HG03442 (cell line): ENCODE data around the gene MED8.

Experiments
- ATAC-seq: cut with Tn5 transposase; IDR thresholded peaks from one replicate; pipeline ENCODE4 v1.9.1; 2021; ENCODE audit warnings: mild to moderate bottlenecking, moderate library complexity; ENCODE audit not compliant: unreplicated experiment

The MED8 gene

GRCh38 chr1:43389326-43390313 is at the start of gene MED8, which contains the start of gene SZT2:
Gene MED8, minus strand, starts transcription at chr1:43389800. Its CDS starts 36 bp downstream, at chr1:43389764.
Gene SZT2, plus strand, starts transcription at chr1:43389899. Its CDS starts 70 bp downstream, at chr1:43389969.
- peak; percentile 88 for ATAC-seq

- ATAC-seq, result no peak
These were observed 49.5 kb upstream of the MED8 start for GRCh38 chr1:43438953-43439581.

GRCh38 chr1:43438576-43438952 is 49.0 kb upstream of the MED8 start:
- no peak for ATAC-seq

GRCh38 chr1:43438006-43438405 is 48.4 kb upstream of the MED8 start:
- ATAC-seq, result no peak

- ATAC-seq, result no peak
These were observed 47.7 kb upstream of the MED8 start for GRCh38 chr1:43437031-43437973.

GRCh38 chr1:43436371-43436770 is 46.8 kb upstream of the MED8 start:
- ATAC-seq, result no peak

- no peak for ATAC-seq
These were observed 45.8 kb upstream of the MED8 start for GRCh38 chr1:43435146-43436145.

GRCh38 chr1:43434256-43434655 is 44.7 kb upstream of the MED8 start:
- ATAC-seq, result no peak

GRCh38 chr1:43432907-43433306 is 43.3 kb upstream of the MED8 start:
- ATAC-seq, result no peak

- no peak for ATAC-seq
These were observed 42.7 kb upstream of the MED8 start for GRCh38 chr1:43432171-43432860.

- no peak for ATAC-seq
These were observed 42.1 kb upstream of the MED8 start for GRCh38 chr1:43431676-43432075.

GRCh38 chr1:43430831-43431230 is 41.2 kb upstream of the MED8 start:
- no peak for ATAC-seq

- no peak for ATAC-seq
These were observed 38.3 kb upstream of the MED8 start for GRCh38 chr1:43427941-43428340.

GRCh38 chr1:43427524-43427923 is 37.9 kb upstream of the MED8 start:
- no peak for ATAC-seq

GRCh38 chr1:43426221-43426620 is 36.6 kb upstream of the MED8 start:
- no peak for ATAC-seq

- ATAC-seq, result no peak
These were observed 35.4 kb upstream of the MED8 start for GRCh38 chr1:43425045-43425444.

GRCh38 chr1:43423672-43424550 is 34.3 kb upstream of the MED8 start:
- no peak for ATAC-seq

- ATAC-seq, result no peak
These were observed 33.5 kb upstream of the MED8 start for GRCh38 chr1:43422995-43423671.
